LHCN-M2 (cell line): Measurements from ENCODE around the gene PSMB1. TPM values are rescaled to one million over a fixed set of nuclear protein-coding genes. Genes with fewer than 3 reads are reported as not detected.
A peak's percentile ranks its signal among the peaks of the same experiment; 100 is the strongest.

Experiments
- DNase-seq: peaks from one replicate; pipeline ENCODE4 v3.0.0-alpha.2; 2012; ENCODE audit warnings: low read depth
- polyA plus RNA-seq: library from polyadenylated mRNA; unstranded; fragments of >200 nt; gene quantifications from one replicate; pipeline ENCODE4 v1.2.1, GENCODE V29; 2012; ENCODE audit warnings: missing spikeins
- total RNA-seq: library from RNA; depleted of rRNA; stranded (reverse); fragments of >200 nt; gene quantifications from 2 replicates; pipeline ENCODE4 v1.2.3, GENCODE V29; 2014; rRNA removed

Gene PSMB1
- 280 and 297 TPM in 2 replicates for total RNA-seq
- polyA plus RNA-seq: 300 TPM

GRCh38 chr6:170552765-170553533 lies at the start of gene PSMB1:
Gene PSMB1, minus strand, starts transcription at chr6:170553307. Its CDS starts 65 bp downstream, at chr6:170553242.
- DNase-seq: peak; percentile 92

GRCh38 chr6:170597278-170597677 lies 44.2 kb upstream of the PSMB1 start:
- DNase-seq: no peak

- DNase-seq: no peak
These were observed 43.3 kb upstream of the PSMB1 start for GRCh38 chr6:170596426-170596825.

- DNase-seq: no peak
These were observed 37.6 kb upstream of the PSMB1 start for GRCh38 chr6:170590725-170591124.

- DNase-seq: no peak
These were observed 31.9 kb upstream of the PSMB1 start for GRCh38 chr6:170584954-170585498.

GRCh38 chr6:170584181-170584953 lies 31.3 kb upstream of the PSMB1 start, which contains the start of gene PDCD2:
Gene PDCD2, minus strand, starts transcription at chr6:170584637. Its CDS starts 56 bp downstream, at chr6:170584581.
- peak; percentile 88 for DNase-seq

- peak; percentile 8 for DNase-seq
These were observed 30.7 kb upstream of the PSMB1 start for GRCh38 chr6:170583756-170584180.

- no peak for DNase-seq
These were observed 25.8 kb upstream of the PSMB1 start for GRCh38 chr6:170578909-170579308.

- peak; percentile 9 for DNase-seq
These were observed 22.1 kb upstream of the PSMB1 start for GRCh38 chr6:170575250-170575649.

GRCh38 chr6:170572704-170573466 lies 19.8 kb upstream of the PSMB1 start:
- DNase-seq: no peak

GRCh38 chr6:170564936-170565530 lies 11.9 kb upstream of the PSMB1 start:
- DNase-seq: no peak

- no peak for DNase-seq
These were observed 8.4 kb upstream of the PSMB1 start for GRCh38 chr6:170561555-170561954.

GRCh38 chr6:170555305-170555704 lies 2.2 kb upstream of the PSMB1 start:
- no peak for DNase-seq

- DNase-seq: no peak
These were observed 1.7 kb upstream of the PSMB1 start for GRCh38 chr6:170554796-170555137.

- peak; percentile 99 for DNase-seq
These were observed 1.1 kb upstream of the PSMB1 start, which contains the start of gene TBP for GRCh38 chr6:170554013-170554795. Gene TBP, plus strand, starts transcription at chr6:170554369. Its CDS starts 2,661 bp downstream, at chr6:170557030.

- no peak for DNase-seq
These were observed 466 bp upstream of the PSMB1 start for GRCh38 chr6:170553534-170554012.

- DNase-seq: peak; percentile 20
These were observed 7.7 kb downstream of the PSMB1 start for GRCh38 chr6:170545405-170545804.

GRCh38 chr6:170542031-170542719 lies 10.9 kb downstream of the PSMB1 start:
- no peak for DNase-seq

- no peak for DNase-seq
These were observed 15.8 kb downstream of the PSMB1 start for GRCh38 chr6:170537329-170537728.
